ENCODE results near the gene VPS4A. TPM values are rescaled to one million over a fixed set of nuclear protein-coding genes. Genes with fewer than 3 reads are reported as not detected.

Gene VPS4A
- total and polyA plus RNA-seq, 2 of the 4 experiments (the other 2 are of a cell fraction), result 23.3 to 25.2 TPM

- no peak for ATAC-seq (ENCODE audit: low read depth)
- no peak for TF ChIP-seq CHD1 (IDR thresholded peaks at IDR 0.05; ENCODE audit: low read depth, low read length)
- TF ChIP-seq SMC3 (IDR thresholded peaks at IDR 0.05; ENCODE audit: low read depth, low read length), result no peak
- TF ChIP-seq MAFK (IDR thresholded peaks at IDR 0.05; ENCODE audit: low read depth, low read length), result no peak
- no peak for TF ChIP-seq RCOR1 (IDR thresholded peaks at IDR 0.05; ENCODE audit: insufficient replicate concordance, low read length)
- no peak for TF ChIP-seq BHLHE40 (IDR thresholded peaks at IDR 0.05; ENCODE audit: low read depth, low read length)
- TF ChIP-seq ELK1 (IDR thresholded peaks at IDR 0.05; ENCODE audit: borderline replicate concordance, low read depth, low read length), result no peak
- TF ChIP-seq FOS (IDR thresholded peaks at IDR 0.05; ENCODE audit: low read depth, low read length), result no peak
- TF ChIP-seq MXI1 (IDR thresholded peaks at IDR 0.05; ENCODE audit: borderline replicate concordance, low read depth, low read length), result no peak
- no peak for TF ChIP-seq MAZ (IDR thresholded peaks at IDR 0.05; ENCODE audit: borderline replicate concordance, low read depth, low read length)
- no peak for TF ChIP-seq POLR2A (IDR thresholded peaks at IDR 0.05; ENCODE audit: low read depth, low read length)
- no peak for TF ChIP-seq USF2 (IDR thresholded peaks at IDR 0.05; ENCODE audit: low read depth, low read length)
Observed at GRCh38 chr16:69301187-69301586, 10.0 kb upstream of the VPS4A start.

More at GRCh38 chr16:69301187-69301586, 10.0 kb upstream of the VPS4A start:
- H4K20me1 ChIP-seq (ENCODE audit: insufficient read depth, low read length), result peaks cover 3% of the 10 kb centered on the region; the same call in 1 of the 2 replicates
- no peak overlapping the region for H2AK5ac ChIP-seq (ENCODE audit: low read depth, low read length)
- H2AK9ac ChIP-seq (replicated peaks; ENCODE audit: low read depth, low read length, poor library complexity), result no peak overlapping the region
- in situ Hi-C loops (cut with MboI; ENCODE audit: low sequenced_read_pairs) (no loop called here), dilution Hi-C loops (cut with HindIII; ENCODE audit: low sequenced_read_pairs, unreplicated experiment) (no loop called here), intact Hi-C loops (cut with micrococcal nuclease) (no loop called here)
- peaks cover 44% of the 10 kb centered on the region for H3K36me3 ChIP-seq (ENCODE audit: control insufficient read depth, insufficient read depth, low read length)
- H2AFZ ChIP-seq (replicated peaks; ENCODE audit: low read length, poor library complexity), result no peak overlapping the region
- no peak overlapping the region for H3K27ac ChIP-seq (ENCODE audit: insufficient read depth, low read length)
- no peak overlapping the region for H2BK20ac ChIP-seq (ENCODE audit: low read depth, low read length)
- H3K4me1 ChIP-seq (ENCODE audit: control insufficient read depth, insufficient read depth, low read length), result no peaks in the 10 kb centered on the region
- H3K4me3 ChIP-seq (ENCODE audit: insufficient read depth, low read depth, low read length), result no peak overlapping the region
- H3K56ac ChIP-seq (ENCODE audit: extremely low read depth, insufficient read depth, low read length), result no peak overlapping the region; the same call in 1 of the 2 replicates
- H2BK120ac ChIP-seq (ENCODE audit: low read depth, low read length), result no peak overlapping the region
- no peak overlapping the region for H4K5ac ChIP-seq (ENCODE audit: low read depth, low read length)
- no peaks in the 10 kb centered on the region for H3K27me3 ChIP-seq (ENCODE audit: control insufficient read depth, insufficient read depth, low read length)
- H3K14ac ChIP-seq (replicated peaks; ENCODE audit: low read depth, low read length), result no peak overlapping the region
- H3K4me2 ChIP-seq (ENCODE audit: low read depth, low read length), result no peak overlapping the region
- peaks cover 12% of the 10 kb centered on the region for H3K9me1 ChIP-seq (ENCODE audit: insufficient read depth, low read length)
- no peak overlapping the region; the same call in 2 of the 3 replicates for H2BK15ac ChIP-seq (ENCODE audit: low read depth, low read length)
- no peak overlapping the region for H4K8ac ChIP-seq (ENCODE audit: low read depth in 2 of 2, low read length in 2 of 2)
- no peak overlapping the region for H3K9ac ChIP-seq (ENCODE audit: low read depth, low read length)
- DNase-seq, result no peak
- CTCF ChIA-PET, result interaction anchor here (1.0 kb wide), 1 partner anchor 11 kb away, joined by 3 read pairs; no protein-coding TSS in a partner anchor
- H3K4ac ChIP-seq (ENCODE audit: low read depth, low read length), result no peak overlapping the region
- H3K79me1 ChIP-seq (ENCODE audit: low read depth in 1 of 2, low read length in 2 of 2), result peaks cover 9 to 49% of the 10 kb centered on the region in 2 experiments; a peak in 3 of 4 replicates
- no peaks in the 10 kb centered on the region for H3K9me3 ChIP-seq (ENCODE audit: control insufficient read depth, insufficient read depth, low read length)
- WGBS, 2 experiments (ENCODE audit: extremely low coverage in 2 of 2, insufficient read length in 1 of 2), result 67% methylated on average over 1 of the region's 1 CpG; no CpG with 5 or more reads in 1 of the 2 experiments
- H3K18ac ChIP-seq (ENCODE audit: low read depth, low read length), result no peak overlapping the region
- no peak overlapping the region for H4K91ac ChIP-seq (ENCODE audit: insufficient read depth, low read depth, low read length)
- no peak overlapping the region for H3K23ac ChIP-seq (ENCODE audit: low read depth, low read length)
- H2BK5ac ChIP-seq (ENCODE audit: low read depth, low read length, poor library complexity, severe bottlenecking), result no peak overlapping the region
- no TSS peak for BruUV-seq (replicated peaks)
- POLR2A ChIA-PET (ENCODE audit: unreplicated experiment), result interaction anchor here (0.5 kb wide), 1 partner anchor 190 kb away, joined by 4 read pairs; no protein-coding TSS in a partner anchor

Data from IMR-90 (cell line).